Osteocyte (in vitro differentiated cells): Measurements from ENCODE around the gene ATXN1. TPM values are rescaled to one million over a fixed set of nuclear protein-coding genes. Genes with fewer than 3 reads are reported as not detected.
A peak's percentile ranks its signal among the peaks of the same experiment; 100 is the strongest.

Experiments
- DNase-seq: peaks from one replicate; pipeline ENCODE4 v3.0.0; 2021; ENCODE audit warnings: mixed read lengths; ENCODE audit not compliant: unreplicated experiment; ENCODE audit errors: extremely low spot score
- H3K27ac Mint-ChIP-seq: one replicate; pipeline ENCODE4 v1.8.0; 2021; ENCODE audit warnings: mild to moderate bottlenecking, mixed read lengths; ENCODE audit not compliant: unreplicated experiment
- H3K27me3 Mint-ChIP-seq: one replicate; pipeline ENCODE4 v1.8.0; 2021; ENCODE audit warnings: mixed read lengths; ENCODE audit not compliant: unreplicated experiment
- H3K36me3 Mint-ChIP-seq: one replicate; pipeline ENCODE4 v1.8.0; 2021; ENCODE audit warnings: mixed read lengths; ENCODE audit not compliant: unreplicated experiment
- H3K4me1 Mint-ChIP-seq: one replicate; pipeline ENCODE4 v1.8.0; 2021; ENCODE audit warnings: mixed read lengths; ENCODE audit not compliant: unreplicated experiment
- H3K4me3 Mint-ChIP-seq: one replicate; pipeline ENCODE4 v1.8.0; 2021; ENCODE audit warnings: mild to moderate bottlenecking, moderate library complexity, mixed read lengths; ENCODE audit not compliant: unreplicated experiment
- H3K9me3 Mint-ChIP-seq: one replicate; pipeline ENCODE4 v1.8.0; 2021; ENCODE audit warnings: mixed read lengths; ENCODE audit not compliant: unreplicated experiment
- total RNA-seq: library from RNA; stranded (reverse); gene quantifications from 2 replicates; pipeline ENCODE4 v1.2.1, GENCODE V29; 2021
- TF ChIP-seq, protein P1 (sequence below): fragments of 200-600 bp; sonication (generic); IDR thresholded peaks from 2 replicates; pipeline ENCODE4 v1.5.0; 2021; ENCODE audit warnings: antibody characterized with exemption, mild to moderate bottlenecking, moderate library complexity

ATXN1 gene
- total RNA-seq, 1 donor from 2014 or later, result 54.4 TPM

DNA sequence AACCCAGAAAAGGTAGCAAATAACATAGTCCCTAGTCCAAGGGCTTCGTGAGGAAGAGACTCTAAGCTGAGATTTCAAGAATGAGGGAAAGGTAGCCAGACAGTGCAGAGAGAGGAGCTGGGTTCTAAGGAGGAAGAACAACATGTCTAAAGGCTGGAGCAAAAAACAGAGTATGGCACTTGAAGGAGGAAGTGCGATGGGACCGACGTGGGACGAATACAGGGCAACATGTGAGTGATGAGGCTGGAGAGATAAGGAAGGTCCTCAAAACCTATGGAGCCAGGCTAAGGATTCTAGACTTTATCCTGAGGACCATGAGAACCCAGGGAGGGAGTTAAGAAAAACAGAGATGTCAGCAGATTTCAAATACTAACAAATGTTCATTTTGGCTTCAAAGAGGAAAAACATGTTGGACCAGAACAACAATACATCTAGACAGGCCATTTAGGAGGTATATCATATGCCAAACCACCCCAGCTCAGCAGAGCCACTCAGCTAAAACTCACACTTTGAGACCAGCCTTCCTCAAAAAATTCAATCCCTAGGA, 17.5 kb downstream of the ATXN1 start:
- Mint-ChIP-seq H3K36me3 (peaks cover 30% of the 10 kb centered on the region), H3K27ac (peak overlapping the region; percentile 5), H3K27me3 (no peaks in the 10 kb centered on the region), H3K4me3 (no peak overlapping the region), H3K4me1 (peaks cover 72% of the 10 kb centered on the region), H3K9me3 (no peaks in the 10 kb centered on the region)
- TF ChIP-seq, protein P1, sequence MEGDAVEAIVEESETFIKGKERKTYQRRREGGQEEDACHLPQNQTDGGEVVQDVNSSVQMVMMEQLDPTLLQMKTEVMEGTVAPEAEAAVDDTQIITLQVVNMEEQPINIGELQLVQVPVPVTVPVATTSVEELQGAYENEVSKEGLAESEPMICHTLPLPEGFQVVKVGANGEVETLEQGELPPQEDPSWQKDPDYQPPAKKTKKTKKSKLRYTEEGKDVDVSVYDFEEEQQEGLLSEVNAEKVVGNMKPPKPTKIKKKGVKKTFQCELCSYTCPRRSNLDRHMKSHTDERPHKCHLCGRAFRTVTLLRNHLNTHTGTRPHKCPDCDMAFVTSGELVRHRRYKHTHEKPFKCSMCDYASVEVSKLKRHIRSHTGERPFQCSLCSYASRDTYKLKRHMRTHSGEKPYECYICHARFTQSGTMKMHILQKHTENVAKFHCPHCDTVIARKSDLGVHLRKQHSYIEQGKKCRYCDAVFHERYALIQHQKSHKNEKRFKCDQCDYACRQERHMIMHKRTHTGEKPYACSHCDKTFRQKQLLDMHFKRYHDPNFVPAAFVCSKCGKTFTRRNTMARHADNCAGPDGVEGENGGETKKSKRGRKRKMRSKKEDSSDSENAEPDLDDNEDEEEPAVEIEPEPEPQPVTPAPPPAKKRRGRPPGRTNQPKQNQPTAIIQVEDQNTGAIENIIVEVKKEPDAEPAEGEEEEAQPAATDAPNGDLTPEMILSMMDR, result no peak
- DNase-seq, result no peak

DNA sequence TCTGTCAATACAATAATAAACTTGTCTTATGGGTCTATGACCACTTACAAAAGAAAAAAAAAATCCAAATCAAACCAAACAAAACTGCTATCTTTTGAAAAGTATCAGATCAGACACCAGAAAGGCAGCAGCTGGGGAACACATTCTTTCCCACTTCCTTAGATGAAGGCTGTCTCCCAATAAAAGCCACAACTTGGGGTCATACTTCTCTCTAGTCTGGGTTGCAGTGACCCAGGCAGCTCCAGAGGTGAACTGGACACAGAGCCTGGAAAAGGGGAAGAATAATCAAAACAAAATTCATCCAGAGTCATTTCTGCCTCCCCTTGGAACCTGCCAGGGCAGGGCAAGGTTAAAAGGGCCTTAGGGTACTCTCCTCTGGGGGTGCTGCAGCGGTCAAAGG, 19.1 kb downstream of the ATXN1 start:
- TF ChIP-seq, protein P1, result no peak
- Mint-ChIP-seq H3K27me3 (no peaks in the 10 kb centered on the region), H3K4me3 (no peak overlapping the region), H3K9me3 (no peaks in the 10 kb centered on the region), H3K36me3 (peaks cover 27% of the 10 kb centered on the region), H3K4me1 (peaks cover 77% of the 10 kb centered on the region), H3K27ac (peak overlapping the region; percentile 57)
- DNase-seq, result no peak

DNA sequence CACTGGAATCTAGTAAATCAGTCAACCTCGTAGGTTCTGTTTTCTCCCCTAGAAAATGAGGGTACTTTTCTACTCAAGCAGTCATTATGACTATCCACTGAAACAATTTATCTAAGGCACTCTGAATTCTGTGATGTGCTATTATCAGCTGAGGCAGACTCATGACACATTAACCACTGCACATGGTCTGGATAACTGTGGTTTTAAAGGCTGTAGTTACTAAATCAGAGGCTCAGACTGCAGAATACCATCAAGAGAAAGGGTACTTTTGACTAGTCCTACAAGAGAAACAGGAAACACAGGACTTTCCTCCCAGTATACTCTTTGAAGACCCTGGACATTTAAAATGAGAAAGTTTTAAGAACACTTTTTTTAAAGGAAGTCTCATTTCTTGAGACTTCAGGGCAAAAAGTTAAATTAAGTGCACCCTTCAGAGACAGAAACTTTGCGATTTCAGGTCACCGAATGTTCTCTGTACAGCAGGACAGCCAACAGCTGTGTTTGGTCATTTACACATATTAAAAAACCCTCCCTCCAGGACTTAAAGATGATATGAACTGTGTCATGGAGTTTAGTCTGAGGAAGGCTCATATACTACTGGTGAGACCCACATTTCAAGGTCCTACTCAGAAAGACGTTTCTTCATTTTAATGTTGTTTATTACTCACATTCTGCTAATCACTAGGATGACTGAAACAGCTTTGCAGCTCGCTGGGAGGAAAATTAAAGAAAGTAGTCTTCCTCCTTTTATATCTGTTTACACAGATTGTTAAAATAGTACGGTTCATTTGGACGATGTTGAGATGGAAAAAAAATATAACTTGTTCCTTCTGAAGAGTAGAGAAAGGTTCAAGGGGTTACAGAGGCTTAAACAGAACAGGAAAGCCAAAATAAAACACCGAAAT, 19.9 kb downstream of the ATXN1 start:
- H3K4me3 Mint-ChIP-seq, result no peak overlapping the region
- DNase-seq, result no peak

DNA sequence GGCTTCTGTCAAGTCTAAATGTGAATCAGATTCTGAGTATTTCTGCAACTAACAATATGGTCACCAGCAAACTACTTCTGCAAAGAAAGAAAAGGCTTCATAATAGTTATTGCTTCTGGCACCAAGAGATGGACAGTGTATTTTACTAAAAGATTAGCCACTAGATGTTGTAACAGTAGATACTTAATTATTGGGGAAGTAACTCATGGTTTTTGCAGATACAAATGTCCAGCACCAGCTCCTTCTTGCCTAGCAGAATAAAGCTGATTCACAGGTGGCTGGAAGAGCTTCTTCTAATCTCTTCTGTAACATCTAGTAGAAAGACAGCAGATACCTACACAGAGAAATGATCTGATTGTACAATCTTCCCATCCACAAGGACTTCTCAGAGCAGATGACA, 21.2 kb downstream of the ATXN1 start:
- Mint-ChIP-seq H3K9me3 (no peaks in the 10 kb centered on the region), H3K27ac (peak overlapping the region; percentile 79), H3K27me3 (no peaks in the 10 kb centered on the region), H3K4me3 (no peak overlapping the region), H3K4me1 (peaks cover 76% of the 10 kb centered on the region), H3K36me3 (peaks cover 28% of the 10 kb centered on the region)
- TF ChIP-seq, protein P1, result no peak
- DNase-seq, result no peak

More for the DNA sequence above, 19.9 kb downstream of the ATXN1 start:
- Mint-ChIP-seq H3K9me3 (no peaks in the 10 kb centered on the region), H3K27me3 (no peaks in the 10 kb centered on the region), H3K4me1 (peaks cover 78% of the 10 kb centered on the region), H3K27ac (peak overlapping the region; percentile 57), H3K36me3 (peaks cover 26% of the 10 kb centered on the region)
- TF ChIP-seq, protein P1, result no peak

DNA sequence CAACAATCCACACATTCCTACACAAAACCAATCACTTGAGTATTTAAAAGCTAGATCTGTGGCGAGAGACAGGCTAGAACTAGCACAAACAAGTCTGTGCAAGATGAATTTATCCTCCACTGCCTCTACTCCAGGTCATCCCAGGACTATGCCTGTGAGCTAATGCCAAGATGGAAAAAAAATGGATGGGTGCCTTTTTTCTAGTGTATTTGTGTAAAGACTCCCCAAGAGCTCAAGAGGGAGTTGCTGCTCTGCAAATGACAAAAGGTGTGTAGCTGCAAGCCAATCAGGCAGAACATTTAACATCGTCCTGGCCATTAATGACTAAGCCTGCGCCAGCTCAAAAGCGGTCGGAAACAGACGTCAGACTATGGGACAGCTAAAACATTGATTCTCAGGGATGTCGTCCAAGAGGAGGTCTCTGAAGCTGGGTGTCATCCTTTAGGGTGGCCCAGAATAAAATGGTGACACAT, 21.9 kb downstream of the ATXN1 start:
- Mint-ChIP-seq H3K4me3 (no peak overlapping the region), H3K9me3 (no peaks in the 10 kb centered on the region), H3K27ac (peak overlapping the region; percentile 79), H3K4me1 (peaks cover 75% of the 10 kb centered on the region), H3K27me3 (no peaks in the 10 kb centered on the region), H3K36me3 (peaks cover 24% of the 10 kb centered on the region)
- TF ChIP-seq, protein P1, result no peak
- no peak for DNase-seq
